Caco-2 (cell line): ENCODE measurements around the gene ANKRD34C. TPM values are rescaled to one million over a fixed set of nuclear protein-coding genes. Genes with fewer than 3 reads are reported as not detected.

Source experiments
- BruUV-seq: library from RNA; stranded (reverse); fragments of 400-500 nt; replicated peaks from 2 replicates; lab custom pipeline; 2021; lab: Mats Ljungman, UMichigan
- CTCF ChIA-PET: fragments of 300-600 bp; sonication (Branson Sonifier 250); formaldehyde crosslinking; loops from one replicate; lab custom pipeline; 2022; ENCODE audit warnings: antibody characterized with exemption; lab: Charles Lee
- POLR2A ChIA-PET: fragments of 300-600 bp; sonication (Branson Sonifier 250); formaldehyde crosslinking; loops from one replicate; lab custom pipeline; 2022; ENCODE audit warnings: antibody characterized with exemption; lab: Charles Lee
- DNase-seq, 2 experiments: peaks; one replicate each; pipeline versions ENCODE4 v3.0.0 to v3.0.0-alpha.2; 2020 to 2022
- H3K27me3 ChIP-seq: replicated peaks from 2 replicates; pipeline ENCODE4 v1.6.0; 2011; ENCODE audit warnings: low read length; ENCODE audit not compliant: control insufficient read depth, insufficient read depth
- H3K36me3 ChIP-seq: 2 replicates; pipeline ENCODE4 v1.5.1; 2011; ENCODE audit warnings: low read length; ENCODE audit not compliant: control insufficient read depth, insufficient read depth
- H3K4me1 ChIP-seq: fragments of 250-450 bp; sonication (Bioruptor Pico); 2 replicates; pipeline ENCODE4 v1.5.1; 2020; ENCODE audit warnings: mild to moderate bottlenecking
- H3K4me3 ChIP-seq: 2 replicates; pipeline ENCODE4 v1.5.1; 2011; ENCODE audit warnings: low read depth, mild to moderate bottlenecking, control low read depth, low read length
- H3K9me3 ChIP-seq: fragments of 250-450 bp; sonication (Bioruptor Pico); 2 replicates; pipeline ENCODE4 v1.5.1; 2020; ENCODE audit warnings: mild to moderate bottlenecking, moderate library complexity
- H3K27ac Mint-ChIP-seq: one replicate; pipeline ENCODE4 v1.8.0; 2022; ENCODE audit warnings: mixed read lengths; ENCODE audit not compliant: unreplicated experiment
- H3K27me3 Mint-ChIP-seq: one replicate; pipeline ENCODE4 v1.8.0; 2022; ENCODE audit warnings: mixed read lengths; ENCODE audit not compliant: insufficient read depth, unreplicated experiment
- H3K36me3 Mint-ChIP-seq: one replicate; pipeline ENCODE4 v1.8.0; 2022; ENCODE audit warnings: mild to moderate bottlenecking, mixed read lengths; ENCODE audit not compliant: insufficient read depth, unreplicated experiment
- H3K4me1 Mint-ChIP-seq: one replicate; pipeline ENCODE4 v1.8.0; 2022; ENCODE audit warnings: low read depth, mixed read lengths; ENCODE audit not compliant: unreplicated experiment
- H3K4me3 Mint-ChIP-seq: one replicate; pipeline ENCODE4 v1.8.0; 2022; ENCODE audit warnings: mild to moderate bottlenecking, moderate library complexity, mixed read lengths; ENCODE audit not compliant: unreplicated experiment
- H3K9me3 Mint-ChIP-seq: one replicate; pipeline ENCODE4 v1.8.0; 2022; ENCODE audit warnings: mixed read lengths; ENCODE audit not compliant: unreplicated experiment
- CTCF ChIP-seq, 2 experiments: fragments of 200-600 bp in 1 of 2; IDR thresholded peaks; 1 replicate in 1 of 2; 2 replicates in 1 of 2; pipeline versions ENCODE4 v1.5.1 to v1.8.0; 2011 to 2022; ENCODE audit warnings: antibody characterized with exemption in 1 of 2, control low read depth in 1 of 2, inconsistent platforms in 1 of 2, low read depth in 1 of 2, low read length in 1 of 2, mild to moderate bottlenecking in 1 of 2, moderate library complexity in 1 of 2; ENCODE audit not compliant: insufficient read depth in 1 of 2, severe bottlenecking in 1 of 2, unreplicated experiment in 1 of 2
- intact Hi-C: fragments of 100-400 bp; cut with micrococcal nuclease; formaldehyde crosslinking; loops from one replicate; pipeline ENCODE4 v1.10.0; 2022; ENCODE audit not compliant: unreplicated experiment
- total RNA-seq: library from RNA; stranded (reverse); gene quantifications from 2 replicates; pipeline ENCODE4 v1.2.3, GENCODE V29; 2022

The ANKRD34C gene
- total RNA-seq, 1 experiment from 2014 or later: not detected

GRCh38 chr15:79243723-79244122 is 38.8 kb upstream of the ANKRD34C start:
- no peaks in the 10 kb centered on the region for H3K9me3 Mint-ChIP-seq
- no peaks in the 10 kb centered on the region for H3K4me1 ChIP-seq
- no peak overlapping the region for H3K4me3 ChIP-seq
- CTCF ChIA-PET: no interaction called here
- no peak overlapping the region for H3K27ac Mint-ChIP-seq
- intact Hi-C loops: no loop called here
- H3K27me3 Mint-ChIP-seq: peaks cover 6% of the 10 kb centered on the region
- H3K27me3 ChIP-seq: no peaks in the 10 kb centered on the region
- no peak overlapping the region for H3K4me3 Mint-ChIP-seq
- H3K36me3 ChIP-seq: no peaks in the 10 kb centered on the region
- no peaks in the 10 kb centered on the region for H3K9me3 ChIP-seq
- BruUV-seq: no TSS peak
- TF ChIP-seq CTCF (IDR thresholded peaks at IDR 0.05; ENCODE audit: insufficient read depth in 1 of 2, low read depth in 1 of 2, low read length in 1 of 2, severe bottlenecking in 1 of 2, unreplicated experiment in 1 of 2): no peak
- no peak for DNase-seq
- POLR2A ChIA-PET: no interaction called here
- H3K36me3 Mint-ChIP-seq: no peaks in the 10 kb centered on the region
- no peaks in the 10 kb centered on the region for H3K4me1 Mint-ChIP-seq

- intact Hi-C loops: no loop called here
- Mint-ChIP-seq H3K36me3 (no peaks in the 10 kb centered on the region), H3K4me3 (no peak overlapping the region), H3K9me3 (no peaks in the 10 kb centered on the region), H3K4me1 (no peaks in the 10 kb centered on the region), H3K27me3 (peaks cover 6% of the 10 kb centered on the region), H3K27ac (no peak overlapping the region)
- Histone ChIP-seq H3K4me3 (no peak overlapping the region), H3K4me1 (no peaks in the 10 kb centered on the region), H3K36me3 (no peaks in the 10 kb centered on the region), H3K9me3 (no peaks in the 10 kb centered on the region), H3K27me3 (no peaks in the 10 kb centered on the region)
- CTCF ChIA-PET: no interaction called here
- TF ChIP-seq CTCF (IDR thresholded peaks at IDR 0.05; ENCODE audit: insufficient read depth in 1 of 2, low read depth in 1 of 2, low read length in 1 of 2, severe bottlenecking in 1 of 2, unreplicated experiment in 1 of 2): no peak
- DNase-seq: no peak
- no TSS peak for BruUV-seq
- POLR2A ChIA-PET: no interaction called here
Measured at GRCh38 chr15:79244876-79245275, 37.6 kb upstream of the ANKRD34C start.

- CTCF ChIA-PET: no interaction called here
Measured at GRCh38 chr15:79248183-79248582, 34.3 kb upstream of the ANKRD34C start.

More at GRCh38 chr15:79248183-79248582, 34.3 kb upstream of the ANKRD34C start:
- peaks cover 5% of the 10 kb centered on the region for H3K27me3 Mint-ChIP-seq
- Histone ChIP-seq H3K9me3 (no peaks in the 10 kb centered on the region), H3K4me1 (no peaks in the 10 kb centered on the region), H3K4me3 (no peak overlapping the region), H3K36me3 (no peaks in the 10 kb centered on the region), H3K27me3 (no peaks in the 10 kb centered on the region)
- BruUV-seq: no TSS peak
- POLR2A ChIA-PET: no interaction called here
- H3K36me3 Mint-ChIP-seq: no peaks in the 10 kb centered on the region
- no peaks in the 10 kb centered on the region for H3K9me3 Mint-ChIP-seq
- DNase-seq: no peak
- intact Hi-C loops: no loop called here
- H3K27ac Mint-ChIP-seq: no peak overlapping the region
- no peak overlapping the region for H3K4me3 Mint-ChIP-seq
- TF ChIP-seq CTCF (IDR thresholded peaks at IDR 0.05; ENCODE audit: insufficient read depth in 1 of 2, low read depth in 1 of 2, low read length in 1 of 2, severe bottlenecking in 1 of 2, unreplicated experiment in 1 of 2): no peak
- H3K4me1 Mint-ChIP-seq: no peaks in the 10 kb centered on the region
